Thoracic aorta (tissue), 2 donors: Measurements from ENCODE around the gene PRUNE2. TPM values are rescaled to one million over a fixed set of nuclear protein-coding genes. Genes with fewer than 3 reads are reported as not detected.

Experiments
- ATAC-seq: fragments of 150-250 bp; one replicate; pipeline ENCODE4 v1.8.0; 2017; ENCODE audit warnings: low read depth; ENCODE audit not compliant: insufficient number of reproducible peaks, low FRiP score
- DNase-seq: peaks from one replicate; pipeline ENCODE4 v3.0.0-alpha.2; 2020; ENCODE audit warnings: low spot score
- H3K27ac ChIP-seq, 2 donors: fragments of 200-600 bp; sonication (generic); 1 replicate in 1 of 2; 2 replicates in 1 of 2; pipeline ENCODE4 v1.5.1; 2016; ENCODE audit warnings: mild to moderate bottlenecking in 2 of 2, moderate library complexity in 2 of 2
- H3K27me3 ChIP-seq: fragments of 200-600 bp; sonication (generic); replicated peaks from 2 replicates; pipeline ENCODE4 v1.6.0; 2016; ENCODE audit warnings: mild to moderate bottlenecking; ENCODE audit not compliant: insufficient read depth
- H3K36me3 ChIP-seq: fragments of 200-600 bp; sonication (generic); one replicate; pipeline ENCODE4 v1.5.1; 2016
- H3K4me1 ChIP-seq, 2 donors: fragments of 200-600 bp; sonication (generic); 1 replicate in 1 of 2; 2 replicates in 1 of 2; pipeline versions ENCODE4 v1.5.1 to v1.6.0; 2016; ENCODE audit warnings: low read depth in 2 of 2, mild to moderate bottlenecking in 1 of 2; ENCODE audit not compliant: control insufficient read depth in 1 of 2
- H3K4me3 ChIP-seq: fragments of 200-600 bp; sonication (generic); 2 replicates; pipeline ENCODE4 v1.5.1; 2016; ENCODE audit warnings: mild to moderate bottlenecking
- H3K9me3 ChIP-seq: fragments of 200-600 bp; sonication (generic); 2 replicates; pipeline ENCODE4 v1.5.1; 2016
- CTCF ChIP-seq: fragments of 200-600 bp; sonication (generic); IDR thresholded peaks from one replicate; pipeline ENCODE4 v1.5.1; 2019; ENCODE audit warnings: antibody characterized with exemption
- total RNA-seq, 2 donors: library from RNA; depleted of rRNA; stranded (reverse); fragments of >200 nt; gene quantifications; one replicate each; pipeline versions ENCODE4 v1.1.0 to v1.2.3, GENCODE V29; 2016

The PRUNE2 gene
- total RNA-seq, 2 donors from 2014 or later = 360 to 420 TPM

- no peak for TF ChIP-seq CTCF
These were observed 18.0 kb downstream of the PRUNE2 start for GRCh38 chr9:76887951-76888350.

GRCh38 chr9:76887003-76887821, 18.7 kb downstream of the PRUNE2 start:
- Histone ChIP-seq H3K4me3 (peak overlapping the region; percentile 39), H3K36me3 (peaks cover 12% of the 10 kb centered on the region), H3K27ac (peak overlapping the region; percentile 36 to 67), H3K4me1 (peaks cover 26 to 75% of the 10 kb centered on the region in 2 donors), H3K9me3 (no peaks in the 10 kb centered on the region), H3K27me3 (no peaks in the 10 kb centered on the region)
- DNase-seq (no peak), ATAC-seq (no peak)
- no peak for TF ChIP-seq CTCF

More at GRCh38 chr9:76887951-76888350, 18.0 kb downstream of the PRUNE2 start:
- ATAC-seq (no peak), DNase-seq (no peak)
- Histone ChIP-seq H3K27ac (peak overlapping the region; percentile 36 to 67), H3K9me3 (no peaks in the 10 kb centered on the region), H3K36me3 (peaks cover 12% of the 10 kb centered on the region), H3K4me1 (peaks cover 30 to 75% of the 10 kb centered on the region in 2 donors), H3K4me3 (peak overlapping the region; percentile 39), H3K27me3 (no peaks in the 10 kb centered on the region)

GRCh38 chr9:76886318-76886717, 19.6 kb downstream of the PRUNE2 start:
- no peak for ATAC-seq
- peaks cover 19 to 67% of the 10 kb centered on the region in 2 donors for H3K4me1 ChIP-seq
- H3K9me3 ChIP-seq = no peaks in the 10 kb centered on the region
- H3K27me3 ChIP-seq = no peaks in the 10 kb centered on the region
- peak overlapping the region in 1 of 2 donors; percentile 67 for H3K27ac ChIP-seq
- H3K36me3 ChIP-seq = peaks cover 12% of the 10 kb centered on the region
- DNase-seq = no peak
- no peak for TF ChIP-seq CTCF
- H3K4me3 ChIP-seq = no peak overlapping the region

- peaks cover 19 to 65% of the 10 kb centered on the region in 2 donors for H3K4me1 ChIP-seq
- TF ChIP-seq CTCF = no peak
- H3K4me3 ChIP-seq = no peak overlapping the region
- ATAC-seq (no peak), DNase-seq (no peak)
- peaks cover 9% of the 10 kb centered on the region for H3K36me3 ChIP-seq
- H3K27me3 ChIP-seq = no peaks in the 10 kb centered on the region
- H3K9me3 ChIP-seq = no peaks in the 10 kb centered on the region
- H3K27ac ChIP-seq = no peak overlapping the region
These were observed 21.1 kb downstream of the PRUNE2 start for GRCh38 chr9:76884823-76885222.

GRCh38 chr9:76883341-76883855, 22.5 kb downstream of the PRUNE2 start:
- no peaks in the 10 kb centered on the region for H3K9me3 ChIP-seq
- no peak overlapping the region for H3K4me3 ChIP-seq
- ATAC-seq (no peak), DNase-seq (no peak)
- H3K36me3 ChIP-seq = peaks cover 9% of the 10 kb centered on the region
- peak overlapping the region in 1 of 2 donors; percentile 9 for H3K27ac ChIP-seq
- peaks cover 19 to 66% of the 10 kb centered on the region in 2 donors for H3K4me1 ChIP-seq
- no peak for TF ChIP-seq CTCF
- H3K27me3 ChIP-seq = no peaks in the 10 kb centered on the region
